Measurements from ENCODE around the gene RHOF.
A peak's percentile ranks its signal among the peaks of the same experiment; 100 is the strongest.

RHOF gene

DNA sequence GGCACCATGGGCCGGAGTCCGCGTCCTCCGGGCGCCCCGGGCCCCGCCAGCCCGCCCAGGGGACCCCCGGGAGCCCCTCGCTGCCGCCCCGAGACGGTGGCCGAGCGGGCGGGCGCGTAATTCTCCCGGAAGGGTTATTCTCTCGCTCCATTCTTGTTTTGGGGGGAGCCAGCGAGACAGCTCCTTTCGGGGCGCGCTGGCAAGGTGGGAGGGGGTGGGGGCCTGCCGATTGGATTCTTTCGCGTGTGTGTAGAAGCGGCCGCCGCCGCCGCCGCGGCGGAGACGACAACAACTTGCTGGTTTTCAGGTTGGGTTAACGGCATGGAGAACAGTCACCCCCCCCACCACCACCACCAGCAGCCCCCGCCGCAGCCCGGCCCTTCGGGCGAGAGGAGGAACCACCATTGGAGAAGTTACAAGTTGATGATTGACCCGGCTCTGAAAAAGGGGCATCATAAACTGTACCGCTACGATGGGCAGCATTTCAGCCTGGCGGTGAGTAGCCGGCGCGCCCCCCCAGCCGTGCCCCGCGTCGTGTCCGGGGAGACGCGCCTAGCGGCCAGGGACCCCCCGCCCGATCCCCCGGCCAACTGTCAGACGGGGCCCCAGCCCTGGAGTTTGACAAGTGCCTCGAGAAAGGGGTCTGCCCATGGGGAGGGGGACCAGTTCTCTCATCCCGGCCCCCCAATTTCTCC is 11.1 kb upstream of the RHOF start:
- no peak for FAIRE-seq

DNA sequence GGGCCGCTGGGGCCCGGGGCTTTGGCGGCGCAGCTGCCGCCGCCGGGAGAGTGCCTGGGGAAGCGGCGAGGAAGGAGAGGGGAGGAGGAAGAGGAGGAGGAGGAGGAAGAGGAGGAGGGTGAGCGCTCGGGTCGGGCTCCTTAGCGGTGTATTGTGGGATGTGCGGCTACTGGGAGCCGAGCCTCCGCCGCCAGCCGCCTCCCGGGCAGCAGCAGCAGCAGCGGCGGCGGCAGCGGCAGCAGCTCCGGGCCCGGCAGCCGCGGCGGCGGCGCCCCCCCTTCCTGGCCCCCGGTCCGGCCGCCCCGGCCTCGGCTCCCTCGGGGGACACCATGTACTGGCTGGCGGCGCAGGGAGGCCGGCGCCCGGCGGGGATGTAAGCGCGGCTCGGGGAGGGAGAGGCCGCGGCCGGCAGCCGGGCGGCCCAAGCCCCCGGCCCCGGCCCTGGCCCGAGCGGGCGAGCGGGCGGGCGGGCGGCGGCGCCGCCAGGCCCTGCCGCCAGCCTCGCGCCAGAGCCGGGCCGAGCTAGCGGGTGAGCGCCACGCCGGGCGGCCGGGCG is 10.5 kb upstream of the RHOF start, which contains the start of gene SETD1B:
Gene SETD1B, plus strand, starts transcription at position 149 of the 556 bp plus-strand sequence. CDS start 729 bp downstream, outside the sequence.
- FAIRE-seq: no peak

DNA sequence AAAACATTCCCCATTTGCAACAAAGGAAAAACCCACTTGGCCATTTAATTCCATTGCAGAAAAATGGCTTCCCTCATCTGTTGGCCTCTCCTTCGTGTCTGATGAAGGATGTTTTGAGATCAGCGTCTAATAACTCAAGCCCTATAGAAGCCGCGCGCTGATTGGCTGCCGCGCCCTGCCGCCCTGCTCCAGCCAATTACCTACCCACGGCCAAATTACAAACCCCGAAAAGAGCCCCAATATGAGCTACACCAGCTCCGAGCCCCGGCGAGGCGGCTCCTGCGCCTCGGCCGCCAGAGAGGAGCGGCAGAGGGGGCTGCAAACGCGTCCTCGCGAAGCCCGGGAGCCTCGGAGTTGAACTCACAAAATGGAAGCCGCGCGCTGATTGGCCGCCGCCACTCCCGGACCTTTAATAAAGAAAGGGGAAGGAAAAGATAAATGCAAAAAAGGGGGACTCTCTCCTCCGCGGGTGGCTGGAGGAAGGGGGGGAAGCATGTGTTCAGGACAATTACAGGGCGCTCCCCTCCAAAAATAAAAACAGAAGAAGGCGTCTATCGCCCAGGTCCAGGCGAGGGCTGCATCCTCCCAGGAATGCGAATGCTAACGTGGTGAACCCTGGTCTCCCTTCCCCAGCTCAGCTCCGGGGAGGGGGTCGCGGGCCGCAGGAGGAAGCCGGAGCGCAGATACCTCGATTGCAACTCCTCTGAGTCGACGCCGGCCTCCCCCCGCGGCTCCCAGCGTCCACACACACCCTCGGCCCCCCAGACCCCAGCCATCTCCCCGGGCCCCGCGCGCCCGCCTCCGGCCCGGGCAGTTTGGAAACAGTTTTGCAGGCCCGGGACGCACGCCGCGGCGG is 9.6 kb upstream of the RHOF start:
- peak; percentile 98 for FAIRE-seq

- FAIRE-seq: peak; percentile 17
These were observed 9.0 kb upstream of the RHOF start for GRCh38 chr12:121802485-121802842.

GRCh38 chr12:121801595-121802484 is 8.4 kb upstream of the RHOF start:
- no peak for FAIRE-seq

DNA sequence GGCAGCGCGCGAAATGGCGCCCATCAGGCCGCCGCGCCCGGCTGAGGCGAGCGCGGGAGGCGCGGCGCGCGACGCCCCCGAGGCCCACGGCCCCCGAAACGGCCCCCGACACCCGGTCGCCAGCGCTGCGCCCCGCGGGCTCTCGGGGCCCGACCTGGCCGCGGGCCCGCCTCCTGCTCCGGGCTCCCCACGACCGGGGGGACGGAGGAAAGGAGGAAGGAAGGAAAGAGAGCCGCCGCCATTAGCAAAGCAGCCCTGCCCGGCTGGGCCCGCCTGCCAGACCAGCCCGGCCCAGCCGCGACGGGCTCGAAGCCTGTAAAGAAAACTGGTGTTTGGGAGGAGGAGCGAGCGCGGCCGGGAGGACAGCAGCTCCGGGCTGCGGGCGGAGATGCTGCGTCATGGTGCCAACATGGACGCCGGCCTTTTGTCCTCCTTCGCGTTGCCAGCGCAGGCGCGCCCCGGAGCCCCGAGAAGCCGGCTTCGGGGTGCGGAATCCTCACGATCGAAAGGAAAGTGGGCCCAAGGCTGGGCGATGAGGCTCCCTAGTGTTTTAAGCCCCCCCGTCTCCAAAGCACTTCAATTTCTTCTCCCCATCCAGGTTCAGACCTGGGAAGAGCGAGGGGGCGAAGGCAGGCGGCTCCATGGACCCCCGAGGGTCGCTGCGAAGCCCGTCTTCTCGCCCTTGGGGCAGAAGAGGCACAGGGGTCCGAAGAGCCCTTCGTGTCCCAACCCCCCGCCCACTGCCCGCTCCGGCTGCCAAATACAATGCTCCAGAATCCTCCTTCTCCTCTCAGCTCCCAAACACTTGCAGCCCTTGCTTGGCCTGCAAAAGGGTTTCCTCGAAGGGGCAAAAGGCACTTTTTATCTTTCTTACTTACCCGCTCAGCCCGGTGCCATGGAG is 7.5 kb upstream of the RHOF start:
- FAIRE-seq: no peak

DNA sequence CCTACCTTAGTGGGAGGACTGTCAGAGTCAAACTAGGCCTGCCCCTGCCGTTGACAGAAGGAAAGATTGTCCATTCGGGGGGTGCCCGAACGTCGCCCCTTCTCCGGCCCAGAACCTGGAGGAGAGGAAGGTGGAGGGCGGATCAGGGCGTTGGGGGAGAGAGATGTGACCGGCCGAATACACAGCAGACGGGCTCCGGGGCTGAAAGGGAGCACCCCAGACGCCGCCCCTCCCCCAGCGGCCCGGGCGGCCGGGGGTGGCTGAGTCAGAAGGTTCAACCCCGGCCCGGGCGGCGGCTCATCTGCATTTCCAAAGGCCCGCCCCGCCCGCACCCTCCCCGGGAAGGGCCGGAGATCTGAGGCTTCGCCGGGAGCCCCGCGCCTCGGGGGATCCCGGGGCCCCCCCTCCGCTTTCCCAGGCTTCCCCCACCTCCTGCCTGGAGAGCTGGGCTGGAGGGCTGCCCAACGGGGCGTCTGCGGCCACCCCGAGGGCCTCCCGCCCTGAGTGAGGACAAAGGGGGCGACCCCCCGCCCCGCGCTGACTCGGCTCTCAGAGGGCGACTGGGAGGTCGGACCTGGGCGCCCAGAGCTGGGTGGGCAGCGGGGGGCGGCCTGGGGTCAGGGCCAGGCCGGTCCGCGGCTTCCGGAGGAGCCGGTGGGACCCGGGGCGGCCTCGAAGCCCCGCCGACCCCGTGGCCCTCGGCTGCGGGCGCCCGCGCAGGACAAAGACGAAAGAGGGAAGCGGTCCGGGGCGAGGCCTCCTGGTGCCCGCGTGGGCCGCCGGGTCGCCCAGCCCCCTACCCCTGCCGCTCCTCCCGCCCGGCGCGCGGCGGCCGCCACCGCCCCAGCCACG is 6.6 kb upstream of the RHOF start:
- no peak for FAIRE-seq

DNA sequence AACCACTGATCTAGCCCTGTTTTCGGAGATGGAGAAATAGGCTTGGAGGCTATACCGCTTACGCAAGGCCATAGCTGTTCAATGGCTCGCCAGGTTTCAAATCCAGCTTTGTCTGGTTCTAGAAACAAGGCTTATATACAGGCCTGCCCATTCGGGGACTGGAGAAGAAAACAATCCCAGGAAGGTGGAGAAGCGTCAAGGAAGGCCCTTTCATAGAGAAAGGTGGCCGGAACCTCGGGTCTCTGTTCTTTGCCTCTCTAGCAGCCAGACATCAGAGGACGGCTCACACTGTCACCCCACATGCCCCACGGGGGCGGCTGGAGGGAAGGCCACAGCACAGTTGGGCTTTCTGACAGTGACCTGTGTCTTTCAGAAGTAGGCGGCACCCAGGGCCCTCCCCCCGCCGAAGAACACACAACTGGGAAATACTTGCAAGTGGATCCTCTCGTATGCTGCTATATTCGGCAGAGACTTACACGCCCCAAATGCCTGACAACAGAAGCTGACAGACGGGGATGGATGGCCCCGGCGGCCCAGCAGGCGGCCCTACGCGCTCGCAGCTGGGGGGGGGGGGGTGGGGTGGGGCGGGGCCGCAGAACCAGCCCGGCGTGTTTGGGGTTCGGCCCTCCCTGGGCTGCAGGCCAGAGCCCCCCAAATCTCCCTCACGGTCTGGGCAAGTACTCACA is 5.8 kb upstream of the RHOF start:
- peak; percentile 68 for FAIRE-seq

DNA sequence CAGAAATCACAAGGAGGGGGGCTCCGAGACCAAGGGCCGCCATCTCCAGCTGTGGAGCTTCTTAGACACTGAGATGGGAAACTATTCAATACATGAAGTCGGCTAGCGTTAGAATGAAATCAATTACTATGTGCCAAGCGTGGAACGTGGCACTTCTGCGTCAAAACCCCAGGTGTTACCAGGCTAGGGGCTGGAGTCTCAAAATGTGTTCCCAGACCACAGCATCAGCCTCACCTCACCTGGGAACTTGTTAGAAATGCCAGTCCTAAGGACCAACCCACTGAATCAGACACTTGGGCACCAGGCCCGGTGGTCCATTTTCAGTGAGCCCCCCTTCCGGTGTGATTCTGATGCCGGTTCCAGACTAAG is 5.3 kb upstream of the RHOF start:
- FAIRE-seq: no peak

DNA sequence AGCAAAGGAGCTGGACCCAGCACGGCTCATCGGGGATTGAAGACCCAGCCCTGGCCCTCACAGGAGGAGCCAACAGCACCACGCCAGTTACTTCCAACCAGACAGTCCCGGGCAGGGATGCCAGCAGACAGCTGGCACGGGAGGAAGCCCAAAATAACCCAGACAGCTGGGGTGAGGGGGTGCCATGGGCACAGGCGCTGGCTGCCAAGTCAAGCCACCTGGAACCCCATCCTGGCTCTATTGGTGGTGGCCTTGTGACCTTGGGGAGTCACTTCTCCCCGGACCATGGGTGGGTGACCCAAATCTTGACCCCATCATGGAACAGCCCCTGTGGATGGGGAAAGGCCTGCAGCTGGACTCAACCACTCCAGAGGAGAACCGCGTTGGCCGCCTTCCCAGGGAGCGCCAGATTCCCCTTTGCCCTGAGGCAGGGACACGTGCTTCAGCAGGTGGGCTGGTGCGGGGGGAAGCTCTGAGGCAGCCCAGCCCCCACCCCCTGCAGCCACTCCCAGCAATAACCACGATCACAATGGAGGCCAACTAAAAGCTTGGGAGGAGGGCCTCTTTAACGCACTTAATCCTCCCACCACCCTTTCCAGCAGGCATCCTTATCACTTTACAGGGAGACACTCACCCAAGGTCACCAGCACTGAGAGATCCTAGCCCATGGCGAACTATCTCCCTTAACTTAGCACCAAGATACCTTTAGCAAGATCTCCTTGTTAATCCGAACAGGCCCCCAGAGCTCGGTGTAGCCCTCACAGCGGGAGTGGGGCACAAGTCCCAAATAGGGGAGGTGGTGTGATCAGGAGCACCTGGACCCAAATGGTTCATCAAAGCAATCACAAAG is 4.7 kb upstream of the RHOF start:
- FAIRE-seq: no peak

- FAIRE-seq: peak; percentile 80
These were observed 3.6 kb upstream of the RHOF start for GRCh38 chr12:121796855-121797751.

DNA sequence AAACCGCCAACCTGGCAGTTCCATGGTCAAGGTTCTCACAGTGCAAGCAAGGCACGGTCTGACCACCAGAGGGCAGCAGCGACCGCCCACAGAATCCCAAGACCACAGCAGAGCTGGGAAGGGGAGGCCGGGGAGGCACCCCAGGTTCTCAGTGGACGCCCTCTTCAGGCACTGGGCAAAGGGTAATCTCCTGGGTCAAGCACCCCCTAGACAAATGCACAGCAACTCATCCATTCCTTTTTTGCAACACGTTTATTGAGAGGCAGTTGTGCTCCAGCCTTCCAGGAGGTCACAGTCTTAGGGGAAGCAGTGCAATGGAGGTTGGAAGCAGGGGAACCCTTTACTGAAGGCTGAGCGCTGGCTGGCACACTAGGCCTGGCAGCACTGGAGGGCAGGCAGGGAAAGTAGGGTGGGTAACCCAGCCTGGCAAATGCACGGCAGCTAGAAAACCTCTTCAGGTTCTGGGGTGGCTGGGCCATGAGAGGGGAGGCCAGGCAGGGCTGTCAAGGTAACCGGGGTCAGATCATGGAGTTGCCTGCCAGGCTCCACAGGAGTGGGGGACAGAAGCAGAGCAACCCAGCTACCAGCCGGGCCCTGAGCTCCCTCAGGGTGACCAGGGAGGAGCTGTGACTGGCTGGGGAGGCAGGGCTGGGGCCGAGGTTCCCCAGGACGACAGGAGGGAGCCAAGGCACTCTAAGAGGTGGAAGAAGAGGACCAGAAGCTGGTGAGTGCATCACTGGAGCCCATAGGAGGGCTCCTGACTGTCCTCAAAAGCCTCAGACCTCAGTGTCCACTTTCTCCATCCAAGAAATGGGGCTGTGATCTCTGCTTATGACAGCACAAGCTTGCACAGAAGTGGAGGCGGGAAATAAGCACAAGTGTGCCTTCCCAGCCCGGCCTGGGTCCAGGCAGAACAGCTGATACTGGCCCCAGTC is 1.8 kb upstream of the RHOF start:
- FAIRE-seq: no peak

- FAIRE-seq: no peak
These were observed 1.1 kb upstream of the RHOF start for GRCh38 chr12:121794534-121795033.

- FAIRE-seq: peak; percentile 69
These were observed 498 bp upstream of the RHOF start for GRCh38 chr12:121793838-121794533.

DNA sequence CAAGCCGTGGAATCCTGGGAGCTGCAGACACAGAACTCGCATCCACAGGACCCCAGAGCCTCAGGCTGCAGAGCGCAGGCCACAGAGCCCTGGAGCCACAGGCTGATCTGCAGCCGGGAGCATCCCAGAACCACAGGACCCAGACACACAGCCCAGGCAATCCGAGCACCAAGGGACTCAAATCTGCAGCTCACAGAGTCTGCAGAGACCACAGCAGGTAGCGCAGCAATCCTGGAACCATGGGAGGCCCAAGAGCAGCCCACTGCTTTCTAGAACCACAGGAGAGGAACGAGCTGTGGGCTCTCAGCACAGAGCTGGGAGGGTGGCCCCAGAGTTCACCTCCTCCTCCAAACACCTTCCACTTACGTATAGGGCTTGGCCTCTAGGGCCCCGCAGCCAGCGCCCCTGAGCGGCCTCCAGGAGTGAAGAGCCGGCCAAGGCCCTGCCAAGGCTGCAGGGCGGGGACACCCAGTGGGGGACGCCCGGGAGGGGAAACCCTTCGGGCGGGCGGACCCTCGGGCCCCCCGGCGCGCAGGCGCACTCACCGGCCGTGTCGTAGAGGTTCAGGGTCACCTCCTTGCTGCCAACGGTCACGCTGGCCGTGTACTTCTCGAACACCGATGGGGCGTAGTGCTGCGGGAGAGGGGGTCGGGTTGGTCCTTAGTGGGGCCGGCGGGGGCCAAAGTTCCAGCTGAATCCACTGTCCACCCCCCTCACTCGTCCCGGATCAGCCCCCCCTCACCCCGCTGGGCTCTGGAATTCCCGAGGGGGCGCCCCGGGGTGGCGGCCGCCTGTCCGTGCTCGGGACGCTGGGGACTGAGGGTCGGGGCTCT is 665 bp downstream of the RHOF start:
- FAIRE-seq: no peak

All from G401.6 (cell line).